ENCODE measurements around the gene HNRNPK.

- no peak for TF ChIP-seq PATZ1 (CRISPR knock-in tag; IDR thresholded peaks at IDR 0.05; ENCODE audit: borderline replicate concordance)
- TF ChIP-seq TOX (CRISPR knock-in tag; IDR thresholded peaks at IDR 0.05; ENCODE audit: borderline replicate concordance) = no peak
- TF ChIP-seq ZFP30 (CRISPR knock-in tag; IDR thresholded peaks at IDR 0.05) = no peak
- TF ChIP-seq SNAI2 (CRISPR knock-in tag; IDR thresholded peaks at IDR 0.05) = no peak
- no peak for TF ChIP-seq ARNTL (CRISPR knock-in tag; IDR thresholded peaks at IDR 0.05; ENCODE audit: borderline replicate concordance, low read depth)
- TF ChIP-seq TCF4 (CRISPR knock-in tag; IDR thresholded peaks at IDR 0.05; ENCODE audit: borderline replicate concordance) = no peak
- TF ChIP-seq ISL1 (CRISPR knock-in tag; IDR thresholded peaks at IDR 0.05) = no peak
- TF ChIP-seq ESRRG (CRISPR knock-in tag; IDR thresholded peaks at IDR 0.05) = no peak
These were observed 21.0 kb downstream of the HNRNPK start for GRCh38 chr9:83959061-83959460.

Measured in SK-N-SH treated with all-trans-retinoic acid at 6 μM for 48 hours (cell line).